GM03348 (cell line): Measurements from ENCODE around the gene ADGRL3.

Experiments
- DNase-seq: peaks from one replicate; pipeline ENCODE4 v3.0.0; 2012; ENCODE audit warnings: low spot score

The ADGRL3 gene

DNA sequence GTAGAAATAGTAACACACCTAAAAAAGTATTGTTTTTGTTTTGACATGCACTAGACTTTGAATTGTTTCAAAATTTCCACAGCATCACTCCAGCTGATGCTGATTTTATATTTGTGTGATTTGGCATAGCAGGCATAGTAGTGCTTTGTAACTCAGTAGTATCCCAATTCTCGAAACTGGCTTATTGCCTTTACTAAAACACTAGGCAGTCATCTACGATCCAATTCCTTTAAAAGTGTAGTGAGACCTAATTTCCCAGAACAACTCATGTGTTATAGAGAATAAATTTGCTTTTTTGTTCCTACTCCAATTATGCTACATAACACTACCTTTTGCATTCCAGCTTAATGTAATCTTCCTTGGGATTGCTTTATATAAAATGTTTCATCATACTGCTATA is 797.7 kb downstream of the ADGRL3 start:
- no peak for DNase-seq

DNA sequence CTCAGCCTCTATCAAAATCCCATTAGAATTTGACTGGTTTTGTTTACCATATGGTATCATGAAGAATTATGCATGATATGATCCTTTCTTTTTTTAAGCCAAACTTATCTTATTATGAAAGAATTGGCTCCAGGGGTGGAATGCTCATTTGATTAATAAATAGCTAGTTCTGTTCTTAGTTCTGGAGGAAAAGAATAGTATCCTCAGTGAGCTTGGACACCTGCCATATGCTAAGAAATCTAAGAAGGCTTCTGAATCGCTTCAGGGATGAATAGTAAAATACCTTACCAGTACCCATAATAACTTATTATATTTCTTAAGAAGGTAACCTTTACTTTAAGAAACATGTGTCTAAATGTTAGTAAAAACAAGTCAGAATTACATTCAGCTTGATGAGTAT is 803.6 kb downstream of the ADGRL3 start:
- no peak for DNase-seq

GRCh38 chr4:62004881-62005280 is 804.8 kb downstream of the ADGRL3 start:
- no peak for DNase-seq

GRCh38 chr4:62006108-62006507 is 806.0 kb downstream of the ADGRL3 start:
- DNase-seq, result no peak

DNA sequence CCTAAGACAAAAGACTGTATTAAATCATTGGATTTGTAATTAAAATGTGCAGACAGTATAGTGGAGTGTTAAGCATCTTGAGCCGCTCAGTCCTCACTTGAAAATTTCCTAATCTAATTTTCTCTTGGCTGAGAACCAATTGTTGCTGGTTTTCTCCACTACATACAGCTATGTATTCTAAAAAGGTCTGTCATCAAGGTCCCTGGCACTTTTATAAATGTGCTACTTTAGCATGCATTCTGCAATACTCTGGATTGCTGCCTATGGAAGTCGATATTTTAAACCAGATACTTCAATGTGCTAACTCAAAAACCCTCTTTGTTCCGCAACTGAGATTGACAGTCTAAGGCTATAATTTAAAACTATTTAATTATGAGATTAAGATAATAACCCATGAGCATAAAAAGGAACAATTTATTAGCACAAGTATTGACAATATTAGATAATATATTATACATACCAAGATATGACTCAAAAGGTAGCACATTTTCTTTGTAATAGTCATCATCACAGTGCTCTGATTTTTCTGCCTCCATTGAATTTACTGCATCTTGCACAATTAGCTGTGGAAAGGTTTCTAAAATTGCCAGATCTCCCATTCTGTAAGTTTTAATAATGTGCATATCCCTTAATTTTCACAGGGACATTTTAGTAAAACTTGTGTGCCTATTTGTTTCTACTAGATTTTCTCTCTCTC is 815.1 kb downstream of the ADGRL3 start:
- DNase-seq, result no peak

DNA sequence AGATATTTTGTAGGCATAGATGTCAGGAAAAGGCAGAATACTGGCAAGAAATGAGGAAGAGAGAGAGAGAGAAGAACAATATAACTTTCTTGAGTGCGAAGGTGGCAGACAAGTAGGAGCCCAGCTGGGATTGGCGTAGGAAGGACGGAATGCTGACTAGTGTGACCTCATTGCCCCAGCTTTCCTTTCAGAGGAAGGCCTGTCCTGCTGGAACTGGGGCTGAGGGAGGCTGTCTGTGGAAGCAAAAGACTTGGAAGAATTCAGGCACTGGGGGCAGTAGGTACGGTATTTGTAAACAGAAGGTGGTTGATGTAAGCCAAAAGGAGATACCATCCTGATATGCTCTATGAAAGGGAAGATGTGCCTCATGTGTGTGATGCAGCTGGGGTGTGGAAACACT is 818.4 kb downstream of the ADGRL3 start:
- DNase-seq, result no peak

GRCh38 chr4:62023633-62024032 is 823.5 kb downstream of the ADGRL3 start:
- no peak for DNase-seq

GRCh38 chr4:62028745-62029144 is 828.6 kb downstream of the ADGRL3 start:
- no peak for DNase-seq

DNA sequence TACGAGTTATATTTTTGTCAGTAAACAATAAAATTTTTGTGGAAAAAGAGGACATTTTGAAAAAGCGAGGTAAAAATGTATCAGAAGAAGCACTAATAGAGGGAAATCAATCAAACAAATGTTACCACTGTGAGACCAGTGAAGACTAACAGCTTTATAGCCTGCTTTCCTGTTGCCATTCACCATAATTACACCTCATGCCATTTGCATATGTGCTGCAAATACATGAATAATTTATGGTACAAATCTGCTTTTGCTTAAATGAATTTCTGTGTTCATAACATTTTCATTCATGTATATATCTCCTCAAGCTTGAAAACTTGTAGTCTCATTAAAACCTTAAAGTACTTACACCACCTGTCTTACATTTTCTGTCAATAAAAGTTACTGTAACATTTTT is 830.8 kb downstream of the ADGRL3 start:
- no peak for DNase-seq

DNA sequence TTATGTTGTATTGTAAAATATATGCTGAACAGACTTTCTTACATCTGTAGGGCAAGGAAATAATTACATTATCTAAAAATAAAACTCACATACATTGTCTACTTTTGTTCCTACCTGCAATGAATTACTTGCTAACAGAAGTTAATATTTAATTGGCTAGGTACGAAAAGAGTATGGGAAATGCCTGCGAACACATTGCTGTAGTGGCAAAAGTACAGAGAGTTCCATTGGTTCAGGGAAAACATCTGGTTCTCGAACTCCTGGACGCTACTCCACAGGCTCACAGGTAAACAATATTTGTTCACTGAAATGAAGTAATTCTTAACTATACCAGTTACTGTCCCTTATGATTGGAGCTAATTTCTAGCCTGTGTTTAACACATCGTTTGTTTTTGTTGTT is 837.4 kb downstream of the ADGRL3 start:
- no peak for DNase-seq

DNA sequence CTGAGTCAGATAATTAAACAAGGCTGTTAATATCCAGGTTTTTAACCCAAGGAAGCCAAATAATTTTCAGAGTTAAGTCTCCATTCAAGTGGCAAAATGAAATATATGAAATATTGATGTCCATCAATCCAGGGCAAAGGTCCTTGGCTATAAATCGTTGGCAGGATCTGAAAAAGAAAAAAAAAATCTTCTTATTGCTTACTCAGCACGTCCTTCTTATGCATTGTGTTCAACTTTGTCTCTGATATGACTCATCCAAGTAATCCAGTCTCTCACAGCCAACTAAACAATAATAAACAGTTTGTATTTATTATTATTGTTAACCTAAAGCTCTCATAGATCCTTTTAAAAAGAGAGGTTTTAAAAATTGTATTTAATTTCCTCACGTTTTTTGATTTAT is 851.2 kb downstream of the ADGRL3 start:
- no peak for DNase-seq

GRCh38 chr4:62053974-62054373 is 853.8 kb downstream of the ADGRL3 start:
- DNase-seq, result no peak

- DNase-seq, result no peak
Observed at GRCh38 chr4:62057031-62057430, 856.9 kb downstream of the ADGRL3 start.

GRCh38 chr4:62058571-62058970 is 858.4 kb downstream of the ADGRL3 start:
- DNase-seq, result no peak

DNA sequence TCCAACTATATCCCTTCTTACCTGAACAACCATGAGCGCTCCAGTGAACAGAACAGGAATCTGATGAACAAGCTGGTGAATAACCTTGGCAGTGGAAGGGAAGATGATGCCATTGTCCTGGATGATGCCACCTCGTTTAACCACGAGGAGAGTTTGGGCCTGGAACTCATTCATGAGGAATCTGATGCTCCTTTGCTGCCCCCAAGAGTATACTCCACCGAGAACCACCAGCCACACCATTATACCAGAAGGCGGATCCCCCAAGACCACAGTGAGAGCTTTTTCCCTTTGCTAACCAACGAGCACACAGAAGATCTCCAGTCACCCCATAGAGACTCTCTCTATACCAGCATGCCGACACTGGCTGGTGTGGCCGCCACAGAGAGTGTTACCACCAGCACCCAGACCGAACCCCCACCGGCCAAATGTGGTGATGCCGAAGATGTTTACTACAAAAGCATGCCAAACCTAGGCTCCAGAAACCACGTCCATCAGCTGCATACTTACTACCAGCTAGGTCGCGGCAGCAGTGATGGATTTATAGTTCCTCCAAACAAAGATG is 870.2 kb downstream of the ADGRL3 start:
- no peak for DNase-seq

GRCh38 chr4:62075089-62075488 is 875.0 kb downstream of the ADGRL3 start:
- DNase-seq, result no peak

- no peak for DNase-seq
Observed at GRCh38 chr4:62075521-62075920, 875.4 kb downstream of the ADGRL3 start.

DNA sequence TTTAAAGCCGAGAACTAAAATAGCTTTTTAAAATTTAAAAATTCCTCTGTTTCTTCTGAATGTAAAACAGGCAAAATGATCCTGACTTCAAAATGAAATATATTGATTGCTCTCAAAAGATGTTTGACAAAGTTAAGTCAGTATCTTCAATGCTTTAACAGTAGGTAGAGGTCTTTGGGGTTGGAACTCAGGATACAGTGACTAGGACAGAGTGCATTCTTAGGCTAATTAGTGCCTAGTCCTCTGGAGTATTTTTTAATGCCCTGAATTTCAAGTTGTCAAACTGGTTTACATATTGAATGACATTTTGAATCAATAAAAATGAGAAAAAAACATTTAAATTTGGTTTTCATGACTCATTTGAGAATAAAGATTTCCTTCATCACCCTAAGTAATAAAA is 877.3 kb downstream of the ADGRL3 start:
- no peak for DNase-seq

- DNase-seq, result no peak
Observed at GRCh38 chr4:62080431-62080830, 880.3 kb downstream of the ADGRL3 start.

GRCh38 chr4:62087706-62088105 is 887.6 kb downstream of the ADGRL3 start:
- no peak for DNase-seq

GRCh38 chr4:62093735-62094134 is 893.6 kb downstream of the ADGRL3 start:
- no peak for DNase-seq

DNA sequence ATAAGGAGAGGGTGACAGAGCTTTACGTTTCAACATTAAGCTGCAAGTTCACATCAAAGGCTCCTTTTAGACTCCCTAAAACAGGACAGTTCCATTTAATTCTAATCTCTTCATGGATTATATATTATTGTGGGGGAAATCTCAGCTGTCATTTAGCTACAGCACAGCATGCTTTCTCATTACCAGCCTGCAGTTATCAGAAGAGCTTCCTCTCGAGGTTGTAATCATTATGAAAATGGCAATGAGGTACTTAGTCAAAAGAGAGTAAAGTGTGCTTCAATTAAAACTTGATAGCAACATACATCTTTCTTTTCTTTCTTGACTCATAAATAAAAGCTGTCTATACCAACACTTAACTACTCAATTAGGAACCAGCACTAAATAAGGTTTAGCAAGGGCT is 896.8 kb downstream of the ADGRL3 start:
- no peak for DNase-seq

DNA sequence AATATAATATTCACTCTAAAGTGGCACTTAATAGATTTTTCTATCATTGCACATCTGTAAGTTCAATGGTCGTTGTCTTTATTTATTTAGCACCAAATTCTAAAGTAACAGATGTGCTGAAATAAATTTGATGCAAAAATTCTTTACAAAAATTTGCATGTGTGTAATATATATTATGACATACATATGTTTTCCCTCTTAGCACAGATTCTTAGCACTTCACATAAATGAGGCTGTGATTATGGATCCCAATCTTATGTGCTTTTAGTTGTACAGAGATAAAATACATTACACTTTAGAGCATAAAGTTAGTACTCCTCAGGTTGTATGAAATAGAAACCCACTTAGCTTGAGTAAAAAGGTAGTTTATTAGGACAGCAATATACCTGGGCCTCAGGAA is 915.1 kb downstream of the ADGRL3 start:
- DNase-seq, result no peak

GRCh38 chr4:62117886-62118285 is 917.8 kb downstream of the ADGRL3 start:
- DNase-seq, result no peak
